Measurements from ENCODE around the gene ERFE. TPM values are rescaled to one million over a fixed set of nuclear protein-coding genes. Genes with fewer than 3 reads are reported as not detected.

The ERFE gene
- total and polyA plus RNA-seq, 2 donors (not counting 1 experiment from before 2014, with no cell fraction given) = 0.17 TPM; not detected in 1

- intact Hi-C loops (cut with micrococcal nuclease) = no loop called here
- H3K36me3 ChIP-seq (replicated peaks in 1 of 2; ENCODE audit: control extremely low read depth in 1 of 2, control insufficient read depth in 1 of 2, extremely low read depth in 1 of 2, insufficient read depth in 2 of 2, low read length in 1 of 2) = no peaks in the 10 kb centered on the region
- TF ChIP-seq EZH2 (IDR thresholded peaks at IDR 0.05; ENCODE audit: borderline replicate concordance, insufficient read depth, low read depth, low read length, poor library complexity, severe bottlenecking) (no peak), CTCF (IDR thresholded peaks at IDR 0.05) (no peak)
- 94% methylated on average over 23 of the region's 23 CpGs for WGBS (ENCODE audit: insufficient coverage)
- no peak overlapping the region for H3K4me3 ChIP-seq (ENCODE audit: control extremely low read depth in 1 of 5, extremely low read depth in 1 of 5, insufficient read depth in 1 of 5, low read depth in 2 of 5, low read length in 4 of 5)
- H3K27ac Mint-ChIP-seq = no peak overlapping the region
- H3K27me3 ChIP-seq (replicated peaks in 1 of 4; ENCODE audit: control extremely low read depth in 1 of 4, control insufficient read depth in 3 of 4, insufficient read depth in 4 of 4, low read length in 3 of 4) = no peaks in the 10 kb centered on the region
- H3K4me3 Mint-ChIP-seq = no peak overlapping the region
- no peaks in the 10 kb centered on the region for H3K27me3 Mint-ChIP-seq
- ATAC-seq (ENCODE audit: low read depth) (no peak), DNase-seq (no peak)
- POLR2A ChIA-PET = no interaction called here
- H3K9me3 ChIP-seq (ENCODE audit: control extremely low read depth in 1 of 3, control insufficient read depth in 2 of 3, insufficient read depth in 1 of 3, low read length in 2 of 3) = no peaks in the 10 kb centered on the region
- H2AFZ ChIP-seq (ENCODE audit: insufficient read depth, low read depth, low read length, poor library complexity, severe bottlenecking) = no peak overlapping the region
- CTCF ChIA-PET = no interaction called here
- no peak overlapping the region for H3K4me2 ChIP-seq (replicated peaks; ENCODE audit: low read depth, low read length, poor library complexity, severe bottlenecking)
- no peaks in the 10 kb centered on the region for H3K9me3 Mint-ChIP-seq (ENCODE audit: insufficient read depth)
- no peaks in the 10 kb centered on the region for H3K79me2 ChIP-seq (ENCODE audit: control insufficient read depth, insufficient read depth, low read length)
- H3K27ac ChIP-seq (ENCODE audit: low read length in 2 of 2) = no peak overlapping the region
- H3K4me1 Mint-ChIP-seq = no peaks in the 10 kb centered on the region
- no peaks in the 10 kb centered on the region for H4K20me1 ChIP-seq (ENCODE audit: control insufficient read depth, insufficient read depth, low read length, poor library complexity, severe bottlenecking)
- no peak overlapping the region for H3K9ac ChIP-seq (ENCODE audit: low read length)
- H3K4me1 ChIP-seq (ENCODE audit: control insufficient read depth in 2 of 2, insufficient read depth in 2 of 2, low read length in 2 of 2) = no peaks in the 10 kb centered on the region
Measured at GRCh38 chr2:238132463-238133450, 26.0 kb upstream of the ERFE start.

Data from B cell (primary cell).